GM19239 (cell line): Measurements from ENCODE around the gene RIPK1.
A peak's percentile ranks its signal among the peaks of the same experiment; 100 is the strongest.
"Not testable (repeated sequence)": the region's sequence is repeated elsewhere in the genome, so short reads cannot be mapped to it uniquely, and the experiment has no call there.

ENCODE experiments used
- DNase-seq: peaks from one replicate; pipeline ENCODE4 v3.0.0; 2011; ENCODE audit warnings: low spot score; ENCODE audit not compliant: insufficient read length
- FAIRE-seq: peaks from 2 replicates; lab custom pipeline; 2011; peaks lifted over from hg19 to GRCh38; lab: Jason Lieb, UNC

Gene RIPK1

DNA sequence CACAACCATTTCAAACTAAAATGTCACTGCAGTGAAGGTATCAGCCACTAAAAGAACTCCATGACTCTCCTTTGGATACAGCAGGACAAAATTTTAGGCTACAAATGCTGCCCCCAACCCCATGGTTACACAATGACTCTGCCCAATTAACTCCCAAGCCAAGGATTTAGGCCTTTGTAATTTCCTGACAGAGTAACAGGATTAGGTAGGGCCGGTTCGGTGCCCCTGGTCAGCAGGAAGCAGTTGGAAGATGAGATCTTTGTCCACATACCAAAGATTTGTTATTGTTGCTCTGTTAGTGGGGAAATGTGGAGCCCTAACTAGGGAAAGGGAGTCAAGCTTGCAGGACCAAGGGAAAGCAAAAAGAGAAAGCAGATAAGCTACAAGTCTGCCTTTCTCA, 26.7 kb upstream of the RIPK1 start:
- no peak for FAIRE-seq
- DNase-seq = no peak

DNA sequence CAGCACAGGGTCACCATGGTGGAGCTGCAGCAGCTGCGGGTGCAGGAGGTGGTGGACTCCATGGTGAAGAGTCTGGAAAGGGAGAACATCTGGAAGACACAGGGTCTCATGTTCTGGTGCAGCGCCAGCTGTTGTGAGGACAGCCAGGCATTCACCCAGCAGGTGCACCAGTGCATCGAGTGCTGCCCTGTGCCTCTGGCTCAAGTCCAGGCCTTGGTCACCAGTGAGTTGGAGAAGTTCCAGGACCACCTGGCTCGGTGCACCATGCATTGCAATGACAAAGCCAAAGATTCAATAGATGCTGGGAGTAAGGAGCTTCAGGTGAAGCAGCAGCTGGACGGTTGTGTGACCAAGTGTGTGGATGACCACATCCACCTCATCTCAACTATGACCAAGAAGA, 22.9 kb upstream of the RIPK1 start:
- FAIRE-seq (no peak), DNase-seq (no peak)

DNA sequence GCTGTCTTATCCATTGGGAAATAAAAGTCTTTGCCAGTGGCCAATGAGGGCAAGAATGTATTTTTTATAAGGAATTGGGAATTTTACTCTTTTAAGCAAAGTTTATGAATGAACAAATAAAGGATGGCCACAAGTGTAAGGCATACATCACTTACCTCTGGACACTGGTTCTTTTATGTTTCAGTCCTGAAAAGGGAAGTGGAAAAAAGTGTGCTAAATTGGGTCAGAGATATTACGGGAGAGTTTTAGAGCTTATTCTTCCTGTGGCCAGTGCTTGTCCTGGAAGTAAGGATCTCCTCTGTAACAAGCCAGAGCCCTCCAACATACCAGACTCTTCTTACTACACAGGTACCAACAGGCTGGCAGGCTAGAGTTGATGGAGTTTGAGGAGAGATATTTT, 22.5 kb upstream of the RIPK1 start:
- DNase-seq (no peak), FAIRE-seq (no peak)

- FAIRE-seq = no peak
- DNase-seq = no peak
Measured at GRCh38 chr6:3046295-3046694, 22.0 kb upstream of the RIPK1 start.

- FAIRE-seq = not testable (repeated sequence)
Measured at GRCh38 chr6:3048009-3048408, 20.3 kb upstream of the RIPK1 start.

GRCh38 chr6:3052481-3053230, 15.6 kb upstream of the RIPK1 start:
- FAIRE-seq = no peak
- DNase-seq = no peak

More at GRCh38 chr6:3048009-3048408, 20.3 kb upstream of the RIPK1 start:
- not testable (repeated sequence) for DNase-seq

- DNase-seq = no peak
- no peak for FAIRE-seq
Measured at GRCh38 chr6:3053231-3053508, 15.1 kb upstream of the RIPK1 start.

GRCh38 chr6:3054229-3055157, 13.8 kb upstream of the RIPK1 start:
- not testable (repeated sequence) for FAIRE-seq

DNA sequence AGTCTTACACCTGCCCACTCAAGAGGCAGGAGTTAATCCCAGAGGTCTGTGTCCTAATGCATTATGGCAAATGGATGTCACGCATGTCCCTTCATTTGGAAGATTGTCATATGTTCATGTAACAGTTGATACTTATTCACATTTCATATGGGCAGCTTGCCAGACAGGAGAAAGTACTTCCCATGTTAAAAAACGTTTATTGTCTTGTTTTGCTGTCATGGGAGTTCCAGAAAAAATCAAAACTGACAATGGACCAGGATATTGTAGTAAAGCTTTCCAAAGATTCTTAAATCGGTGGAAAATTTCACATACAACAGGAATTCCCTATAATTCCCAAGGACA, 13.2 kb upstream of the RIPK1 start:
- DNase-seq, FAIRE-seq: not testable (repeated sequence)

More at GRCh38 chr6:3054229-3055157, 13.8 kb upstream of the RIPK1 start:
- not testable (repeated sequence) for DNase-seq

GRCh38 chr6:3057063-3057770, 11.1 kb upstream of the RIPK1 start:
- FAIRE-seq (no peak), DNase-seq (no peak)

- DNase-seq (no peak), FAIRE-seq (no peak)
Measured at GRCh38 chr6:3058957-3059356, 9.3 kb upstream of the RIPK1 start.

DNA sequence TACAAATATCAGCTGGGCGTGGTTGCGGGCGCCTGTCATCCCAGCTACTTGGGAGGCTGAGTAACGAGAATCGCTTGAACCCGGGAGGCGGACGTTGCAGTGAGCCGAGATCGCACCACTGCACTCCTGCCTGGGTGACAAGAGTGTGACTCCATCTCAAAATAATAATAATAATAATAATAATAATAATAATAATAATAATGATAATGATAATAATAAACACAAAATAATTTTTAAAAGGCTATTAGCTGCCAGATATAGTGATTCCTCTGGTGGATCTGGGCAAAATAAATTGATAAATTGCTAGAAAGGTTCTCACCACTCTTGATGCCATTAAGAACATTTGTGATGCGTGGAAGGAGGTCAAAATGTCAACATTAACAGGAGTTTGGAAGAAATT, 8.2 kb upstream of the RIPK1 start:
- DNase-seq, FAIRE-seq: not testable (repeated sequence)

DNA sequence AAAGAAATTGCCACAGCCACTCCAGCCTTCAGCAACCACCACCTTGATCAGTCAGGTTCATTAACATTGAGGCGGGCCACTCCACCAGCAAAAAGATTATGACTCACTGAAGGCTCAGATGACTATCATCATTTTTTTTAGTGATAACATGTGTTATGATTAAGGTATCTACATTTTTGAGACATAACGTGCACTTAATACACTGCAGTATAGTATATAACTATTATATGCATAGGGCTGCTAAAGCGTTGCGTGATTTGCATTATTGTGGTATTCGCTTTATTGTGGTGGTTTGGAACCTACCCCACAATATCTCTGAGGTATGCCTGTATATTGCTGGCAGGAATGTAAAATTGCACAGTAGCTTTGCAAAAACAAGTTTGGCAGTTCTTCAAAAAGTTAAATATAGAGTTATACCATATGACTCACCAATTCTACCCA, 6.8 kb upstream of the RIPK1 start:
- FAIRE-seq (no peak), DNase-seq (no peak)

DNA sequence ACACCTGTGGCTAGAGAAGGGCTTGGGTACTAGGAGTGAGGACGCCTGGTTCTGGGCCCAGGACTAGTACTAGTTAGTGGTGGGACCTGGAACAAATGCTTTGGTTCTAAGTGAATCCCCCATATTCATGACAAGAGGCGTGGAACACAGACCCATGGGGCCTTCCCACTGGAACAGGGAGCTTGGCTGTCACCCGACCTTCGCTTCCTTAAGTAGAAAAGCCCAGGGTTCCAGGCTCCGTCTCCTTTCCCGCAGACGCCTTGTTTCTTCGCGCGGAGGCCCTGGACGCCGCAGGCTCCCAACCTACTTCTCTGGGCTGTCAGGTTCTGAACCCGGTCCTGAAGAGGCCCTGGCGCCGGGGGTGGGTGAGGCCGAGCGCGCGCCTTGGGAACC, 5.0 kb upstream of the RIPK1 start:
- not testable (repeated sequence) for FAIRE-seq, DNase-seq

GRCh38 chr6:3063733-3064700, 4.3 kb upstream of the RIPK1 start:
- peak; percentile 75 for DNase-seq
- peak; percentile 28 for FAIRE-seq

GRCh38 chr6:3071568-3071967, 3.3 kb downstream of the RIPK1 start:
- no peak for FAIRE-seq

GRCh38 chr6:3072798-3073197, 4.5 kb downstream of the RIPK1 start:
- DNase-seq (no peak), FAIRE-seq (no peak)

More at GRCh38 chr6:3071568-3071967, 3.3 kb downstream of the RIPK1 start:
- no peak for DNase-seq

DNA sequence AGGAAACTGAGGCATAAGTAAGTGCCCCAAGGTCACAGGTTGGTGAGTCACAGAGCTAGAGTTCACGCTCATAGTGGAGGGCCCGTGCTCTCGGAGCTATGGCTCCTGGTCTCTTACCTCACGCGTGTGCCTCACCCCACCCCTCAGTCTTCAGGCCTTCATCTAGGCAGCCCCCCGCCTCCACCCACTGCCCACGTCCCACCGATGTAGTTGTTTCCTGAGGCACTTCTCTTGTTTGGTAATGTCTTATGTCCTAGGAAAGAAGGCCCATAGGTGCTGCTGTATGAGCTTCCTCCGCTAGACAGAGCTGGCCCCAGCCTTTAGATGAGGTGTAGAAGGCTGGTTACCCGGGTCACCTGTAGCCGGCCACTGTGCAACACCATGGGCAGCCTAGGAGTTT, 5.1 kb downstream of the RIPK1 start:
- DNase-seq = no peak
- FAIRE-seq = no peak

DNA sequence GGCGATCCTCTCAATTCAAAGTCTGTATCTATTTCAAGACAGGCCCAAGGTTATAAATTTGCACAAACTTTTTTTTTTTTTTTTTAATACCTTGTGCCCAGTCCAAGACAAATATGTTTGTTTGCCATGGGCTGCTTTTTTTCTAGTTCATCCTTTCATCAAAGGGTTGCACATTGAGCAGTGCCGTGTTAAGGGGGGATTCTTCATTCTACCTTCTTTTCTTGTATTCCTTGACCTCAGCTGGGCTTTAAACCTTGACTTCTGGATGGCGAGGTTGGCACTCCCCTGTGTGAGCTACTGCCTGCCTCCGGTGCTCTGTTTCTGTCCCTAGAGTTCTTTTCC, 7.4 kb downstream of the RIPK1 start:
- FAIRE-seq (no peak), DNase-seq (no peak)

GRCh38 chr6:3076320-3076719, 8.0 kb downstream of the RIPK1 start:
- FAIRE-seq (no peak), DNase-seq (no peak)
